ENCODE data around the gene APAF1. TPM values are rescaled to one million over a fixed set of nuclear protein-coding genes. Genes with fewer than 3 reads are reported as not detected.

Gene APAF1
- total RNA-seq, 1 experiment from 2014 or later, result 13.3 TPM

DNA sequence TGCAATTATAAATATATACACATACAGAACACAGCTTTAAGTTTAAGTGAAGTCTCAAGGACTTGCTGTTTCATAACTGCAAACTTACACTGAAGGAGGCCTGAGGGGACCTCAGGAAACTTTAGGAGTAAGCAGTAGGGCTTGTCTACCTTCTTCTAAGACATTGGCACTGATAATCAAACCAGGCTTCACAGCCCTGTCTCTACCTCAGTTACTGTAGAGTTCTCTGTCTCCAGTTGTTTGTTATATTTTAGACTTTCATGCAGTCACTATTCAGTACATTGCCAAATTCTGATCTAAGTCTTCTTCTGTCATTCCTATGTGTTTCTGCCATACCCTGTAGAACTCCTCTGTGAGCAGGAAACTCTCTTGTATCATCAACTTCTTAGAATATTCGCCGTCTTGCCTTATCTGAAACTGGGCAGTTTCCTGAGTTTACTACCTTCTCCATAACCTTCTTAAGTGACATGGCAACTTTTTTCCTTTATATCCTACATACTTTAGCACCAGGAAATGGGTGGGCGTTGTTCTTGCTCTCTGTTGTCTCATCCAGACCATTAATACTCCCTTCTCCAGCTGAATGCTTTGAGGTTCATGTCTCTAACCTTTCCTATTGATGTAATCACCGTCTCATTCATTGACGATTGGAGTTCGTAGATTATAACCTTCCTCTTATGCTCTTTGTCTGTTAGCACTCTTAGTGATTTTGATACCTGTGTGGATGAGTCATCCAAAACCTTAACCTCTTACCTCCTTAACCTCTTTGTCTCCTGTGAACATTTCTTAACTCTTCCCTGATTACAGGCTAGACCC is 11.4 kb downstream of the APAF1 start:
- DNase-seq (ENCODE audit: low read depth), result no peak

DNA sequence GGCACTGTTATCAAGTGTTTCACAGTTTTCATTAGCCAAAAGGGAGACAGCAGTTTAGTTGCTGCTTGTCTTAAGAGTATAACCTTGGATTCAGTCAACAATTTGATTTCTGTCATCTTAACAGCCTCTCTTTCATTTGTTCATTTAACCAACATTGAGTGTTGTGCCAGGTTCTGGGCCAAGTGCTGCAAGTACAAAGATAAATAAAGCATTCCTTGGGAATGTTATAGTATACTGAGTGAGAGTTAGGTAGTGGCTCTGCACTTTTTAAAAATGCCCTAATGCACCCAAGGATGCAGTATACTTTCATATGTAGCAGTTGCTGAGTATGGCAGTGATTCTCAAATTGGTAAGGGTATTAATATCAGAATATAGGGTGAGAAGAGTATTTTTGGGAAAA is 15.4 kb downstream of the APAF1 start:
- DNase-seq (ENCODE audit: low read depth), result no peak

DNA sequence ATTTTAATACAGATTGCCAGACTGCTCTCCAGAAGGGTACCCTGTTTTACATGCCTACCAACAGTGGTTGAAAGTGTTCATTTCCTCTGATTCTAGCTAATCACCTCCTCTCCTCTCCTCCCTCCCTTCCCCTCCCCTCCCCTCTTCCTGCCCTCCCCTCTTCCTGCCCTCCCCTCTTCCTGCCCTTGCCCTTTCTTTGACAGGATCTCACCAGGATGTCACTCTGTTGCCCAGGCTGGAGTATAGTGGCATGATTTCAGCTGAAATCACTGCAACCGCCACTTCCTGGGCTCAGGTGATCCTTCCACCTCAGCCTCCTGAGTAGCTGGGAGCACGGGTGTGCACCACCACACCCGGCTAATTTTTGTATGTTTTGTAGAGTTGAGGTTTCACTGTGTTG is 24.7 kb downstream of the APAF1 start:
- DNase-seq (ENCODE audit: low read depth), result no peak

GRCh38 chr12:98671459-98671858 is 26.4 kb downstream of the APAF1 start:
- DNase-seq (ENCODE audit: low read depth), result no peak

DNA sequence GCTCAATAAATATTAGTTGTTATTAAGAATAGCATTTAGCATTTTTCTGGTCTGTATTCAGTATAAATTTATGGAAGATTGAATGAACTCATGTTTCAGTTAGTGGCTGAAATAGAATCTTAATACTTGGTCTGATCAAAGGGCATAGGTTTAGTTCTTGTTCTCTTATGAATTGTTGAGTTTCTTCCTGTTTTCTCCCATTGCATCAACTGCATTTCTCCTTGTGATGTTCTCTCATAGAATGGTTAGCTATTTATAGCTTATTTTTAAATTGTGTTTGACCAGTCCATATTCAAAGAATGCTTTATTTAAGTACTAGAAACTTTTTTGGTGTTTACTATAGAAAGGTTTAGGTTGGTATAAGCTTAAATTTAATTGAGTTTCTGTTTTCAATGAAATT is 29.8 kb downstream of the APAF1 start:
- no peak for DNase-seq (ENCODE audit: low read depth)

DNA sequence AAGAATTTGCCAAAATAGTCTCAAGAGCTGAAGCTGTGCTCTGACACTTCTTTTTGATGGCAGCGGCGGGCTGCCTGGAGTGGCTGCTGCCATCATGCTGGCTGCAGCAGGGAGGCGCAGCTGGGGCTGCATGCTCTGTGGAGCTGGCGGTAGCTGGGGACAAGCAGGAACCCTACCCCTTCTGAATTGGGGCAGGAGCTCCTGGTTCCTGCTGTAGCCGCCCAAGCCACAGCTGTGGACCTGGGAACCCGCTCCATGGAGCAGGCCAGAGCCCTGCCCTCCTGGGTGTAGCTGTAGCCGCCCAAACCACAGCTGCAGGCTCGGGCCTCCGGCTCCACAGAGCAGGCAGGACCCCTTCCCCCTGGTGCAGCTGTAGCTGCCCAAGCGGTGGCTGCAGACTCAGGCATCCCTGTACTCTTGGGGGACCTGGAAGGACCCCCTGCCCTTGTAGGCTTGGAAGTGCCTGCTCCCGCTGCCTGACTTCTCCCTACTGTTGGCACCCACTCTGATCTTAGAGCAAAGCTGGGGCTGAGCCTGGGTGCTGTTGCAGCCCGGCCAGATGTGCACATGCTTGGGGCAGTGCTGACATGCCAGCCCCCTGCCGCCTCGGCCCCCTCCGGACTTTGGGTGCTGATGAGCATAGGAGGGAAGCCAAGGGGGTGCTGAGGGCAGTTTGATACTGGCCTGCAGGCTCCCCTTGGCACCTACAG is 33.3 kb downstream of the APAF1 start:
- no peak for DNase-seq (ENCODE audit: low read depth)

GRCh38 chr12:98678946-98679610 is 34.0 kb downstream of the APAF1 start:
- DNase-seq (ENCODE audit: low read depth), result no peak

- no peak for DNase-seq (ENCODE audit: low read depth)
Observed at GRCh38 chr12:98679611-98680005, 34.5 kb downstream of the APAF1 start.

- DNase-seq (ENCODE audit: low read depth), result no peak
Observed at GRCh38 chr12:98684199-98684598, 39.1 kb downstream of the APAF1 start.

GRCh38 chr12:98686603-98687002 is 41.5 kb downstream of the APAF1 start:
- no peak for DNase-seq (ENCODE audit: low read depth)

- no peak for DNase-seq (ENCODE audit: low read depth)
Observed at GRCh38 chr12:98691351-98691750, 46.3 kb downstream of the APAF1 start.

DNA sequence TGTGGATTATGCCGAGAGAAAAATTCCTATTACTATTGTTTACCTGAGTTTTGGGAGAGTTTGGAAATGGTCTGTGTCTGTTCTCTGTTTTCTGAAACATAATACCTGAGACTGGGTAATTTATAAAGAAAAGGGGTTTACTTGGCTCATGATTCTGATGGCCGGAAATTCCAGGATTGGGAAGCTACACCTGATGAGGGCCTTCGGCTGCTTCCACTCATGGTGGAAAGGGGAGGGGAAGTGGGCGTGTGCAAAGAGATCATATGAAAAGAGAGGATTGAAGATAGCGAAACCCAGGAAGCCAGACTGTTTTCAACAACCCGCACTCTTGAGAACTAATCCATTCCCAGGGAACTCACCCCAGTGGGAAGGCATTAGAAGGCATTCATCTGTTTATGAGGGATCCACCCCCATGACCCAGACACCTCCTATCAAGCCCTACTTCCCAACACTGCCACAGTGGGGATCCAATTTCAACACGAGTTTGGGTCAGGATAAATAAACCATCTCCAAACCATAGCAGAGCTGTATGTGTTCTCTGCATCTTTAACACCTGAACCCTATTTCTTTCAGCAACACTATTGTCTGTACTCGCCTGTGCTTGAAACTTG is 51.1 kb downstream of the APAF1 start:
- DNase-seq (ENCODE audit: low read depth), result no peak

- no peak for DNase-seq (ENCODE audit: low read depth)
Observed at GRCh38 chr12:98697209-98697608, 52.1 kb downstream of the APAF1 start.

DNA sequence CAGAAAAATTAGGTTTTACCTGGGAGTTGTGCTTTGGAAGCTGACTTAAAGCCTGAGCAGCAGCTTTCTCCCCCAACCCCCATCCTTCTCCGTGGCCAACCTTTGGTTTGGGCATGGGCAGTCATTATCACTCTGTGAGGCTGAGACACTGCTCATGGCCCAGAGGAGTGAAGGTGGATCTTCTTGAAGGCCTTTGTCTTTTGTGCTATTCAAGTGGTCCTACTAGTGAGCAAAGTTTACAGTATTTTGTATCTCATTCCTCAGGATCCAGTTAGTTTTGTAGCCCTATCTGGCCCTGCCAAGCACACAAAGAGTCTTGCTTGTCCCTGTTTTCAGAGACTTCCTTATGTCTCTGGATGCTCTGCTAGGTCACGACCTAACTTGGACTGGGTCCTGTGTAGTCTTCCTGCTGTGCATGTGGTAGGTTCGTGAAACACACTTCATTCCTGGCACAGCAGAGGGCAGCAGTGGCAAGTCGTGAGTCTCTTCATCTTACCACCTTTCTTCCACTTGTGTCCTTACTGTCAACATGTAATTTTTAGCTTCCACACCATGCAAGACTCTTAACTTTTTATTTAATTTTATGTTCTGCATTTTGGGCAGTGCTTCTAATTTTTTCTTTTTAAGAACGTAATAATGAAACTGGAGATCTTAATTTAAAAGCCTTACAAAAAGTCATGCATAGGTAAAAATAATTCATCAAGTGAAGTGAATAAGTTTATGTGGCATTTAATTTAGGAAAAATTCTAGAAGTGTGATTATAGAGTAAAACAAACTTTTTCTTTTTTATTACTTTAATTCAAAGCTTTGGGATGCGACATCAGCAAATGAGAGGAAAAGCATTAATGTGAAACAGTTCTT is 53.7 kb downstream of the APAF1 start:
- DNase-seq (ENCODE audit: low read depth), result peak; percentile 78

DNA sequence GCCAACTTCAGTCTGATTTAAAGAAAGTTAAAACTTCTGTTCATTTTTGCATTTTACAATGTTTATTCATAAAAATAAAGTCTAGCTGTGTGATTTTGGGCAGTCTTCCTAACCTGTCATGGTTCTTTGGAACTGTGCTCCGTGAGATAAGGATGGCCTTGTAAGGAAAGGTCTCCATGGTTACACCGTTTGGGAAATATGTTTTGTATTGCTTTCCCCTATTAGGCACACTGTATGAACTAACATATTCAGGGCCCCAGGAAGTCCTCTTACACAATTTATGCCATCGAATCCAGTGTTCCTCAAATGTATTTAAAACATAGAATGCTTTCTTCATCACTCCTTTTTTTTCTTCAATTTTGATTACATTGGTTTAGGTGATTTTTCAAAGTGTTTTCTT is 54.5 kb downstream of the APAF1 start:
- DNase-seq (ENCODE audit: low read depth), result no peak

- no peak for DNase-seq (ENCODE audit: low read depth)
Observed at GRCh38 chr12:98701166-98701565, 56.1 kb downstream of the APAF1 start.

DNA sequence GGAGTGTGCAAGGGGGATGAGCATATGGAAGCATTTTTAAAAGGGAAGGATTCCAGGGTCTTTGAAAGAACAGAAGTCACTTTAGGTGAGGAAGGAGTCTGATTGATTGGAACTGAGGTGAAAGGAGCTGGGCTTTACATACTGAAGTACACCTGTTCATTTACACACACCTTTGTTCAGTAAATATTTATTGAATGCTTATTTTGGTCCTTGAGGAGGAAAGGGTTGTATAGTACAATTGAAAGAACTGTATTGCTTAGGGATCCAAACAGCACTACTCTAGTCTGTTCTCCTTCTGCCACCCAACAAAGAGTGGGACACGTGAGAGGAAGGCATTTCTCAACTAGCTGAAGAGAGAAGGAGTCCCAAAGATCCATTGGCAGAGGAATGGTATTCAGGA is 63.9 kb downstream of the APAF1 start:
- no peak for DNase-seq (ENCODE audit: low read depth)

GRCh38 chr12:98714426-98714825 is 69.3 kb downstream of the APAF1 start:
- DNase-seq (ENCODE audit: low read depth), result no peak

- DNase-seq (ENCODE audit: low read depth), result no peak
Observed at GRCh38 chr12:98719515-98720504, 74.7 kb downstream of the APAF1 start.

DNA sequence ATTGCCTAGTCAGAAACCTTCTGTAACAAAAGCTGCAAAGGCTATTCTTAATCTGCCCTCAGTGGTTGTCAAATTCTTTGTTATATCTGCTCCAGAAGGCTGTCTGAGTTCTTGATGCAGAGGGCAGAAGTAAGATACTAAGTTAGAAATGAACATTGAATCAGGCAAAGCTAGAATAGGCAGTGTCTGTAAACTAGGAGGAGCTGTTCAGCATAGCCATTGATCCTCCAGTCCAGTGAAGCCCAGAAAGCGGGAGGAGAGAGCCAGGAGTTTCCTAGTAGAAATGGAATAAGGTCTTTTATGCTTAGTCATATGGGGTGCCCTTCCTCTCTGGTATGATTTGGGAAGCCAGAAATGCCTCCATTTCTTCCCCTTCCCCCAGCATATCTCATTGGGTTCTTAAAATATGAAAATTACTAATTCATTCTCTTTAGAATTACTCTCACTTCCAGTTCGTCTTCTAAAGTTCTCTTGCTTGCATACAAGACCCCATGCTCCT is 76.2 kb downstream of the APAF1 start:
- no peak for DNase-seq (ENCODE audit: low read depth)
